ENCODE data around the gene TMEM255B. TPM values are rescaled to one million over a fixed set of nuclear protein-coding genes. Genes with fewer than 3 reads are reported as not detected.

The TMEM255B gene
- total and polyA plus RNA-seq, 5 donors from 2014 or later, result 0.02 to 1.3 (median 0.11) TPM; not detected in 1

- Mint-ChIP-seq H3K4me1 (peaks cover 0 to 4% (median 1%) of the 10 kb centered on the region in 4 donors), H3K9me3 (peaks cover 0 to 5% (median 2%) of the 10 kb centered on the region in 7 donors), H3K27ac (no peak overlapping the region), H3K27me3 (peaks cover 10% of the 10 kb centered on the region), H3K36me3 (no peaks in the 10 kb centered on the region), H3K4me3 (no peak overlapping the region)
- Histone ChIP-seq H3K4me1 (ENCODE audit: control insufficient read depth, insufficient read depth, low read length, poor library complexity, severe bottlenecking) (no peaks in the 10 kb centered on the region), H3K9me3 (ENCODE audit: control insufficient read depth in 2 of 2, low read length in 2 of 2) (no peaks in the 10 kb centered on the region), H3K27ac (ENCODE audit: insufficient read depth, low read length, poor library complexity, severe bottlenecking) (no peak overlapping the region), H3K36me3 (ENCODE audit: control insufficient read depth, insufficient read depth, low read length) (no peaks in the 10 kb centered on the region), H3K4me3 (ENCODE audit: low read depth, low read length) (no peak overlapping the region), H3K27me3 (ENCODE audit: control insufficient read depth, insufficient read depth, low read length) (peaks cover 4% of the 10 kb centered on the region)
- DNase-seq, result no peak
- no peak for ATAC-seq (ENCODE audit: low read depth in 2 of 2)
Measured at GRCh38 chr13:113753171-113753570, 5.9 kb upstream of the TMEM255B start.

GRCh38 chr13:113754242-113754641 lies 4.8 kb upstream of the TMEM255B start:
- no peaks in the 10 kb centered on the region for H3K36me3 Mint-ChIP-seq
- H3K9me3 Mint-ChIP-seq, result peaks cover 0 to 5% (median 2%) of the 10 kb centered on the region in 7 donors
- no peak overlapping the region for H3K4me3 ChIP-seq (ENCODE audit: low read depth, low read length)
- H3K4me3 Mint-ChIP-seq, result no peak overlapping the region
- H3K9me3 ChIP-seq (ENCODE audit: control insufficient read depth in 2 of 2, low read length in 2 of 2), result no peaks in the 10 kb centered on the region
- DNase-seq, result no peak
- peaks cover 13% of the 10 kb centered on the region for H3K27me3 Mint-ChIP-seq
- no peak for ATAC-seq (ENCODE audit: low read depth in 2 of 2)
- no peak overlapping the region for H3K27ac Mint-ChIP-seq
- H3K27ac ChIP-seq (ENCODE audit: insufficient read depth, low read length, poor library complexity, severe bottlenecking), result no peak overlapping the region
- H3K36me3 ChIP-seq (ENCODE audit: control insufficient read depth, insufficient read depth, low read length), result no peaks in the 10 kb centered on the region
- peaks cover 5% of the 10 kb centered on the region for H3K27me3 ChIP-seq (ENCODE audit: control insufficient read depth, insufficient read depth, low read length)
- peaks cover 9% of the 10 kb centered on the region for H3K4me1 ChIP-seq (ENCODE audit: control insufficient read depth, insufficient read depth, low read length, poor library complexity, severe bottlenecking)
- H3K4me1 Mint-ChIP-seq, result peaks cover under 1 to 6% (median 5%) of the 10 kb centered on the region in 4 donors

DNA sequence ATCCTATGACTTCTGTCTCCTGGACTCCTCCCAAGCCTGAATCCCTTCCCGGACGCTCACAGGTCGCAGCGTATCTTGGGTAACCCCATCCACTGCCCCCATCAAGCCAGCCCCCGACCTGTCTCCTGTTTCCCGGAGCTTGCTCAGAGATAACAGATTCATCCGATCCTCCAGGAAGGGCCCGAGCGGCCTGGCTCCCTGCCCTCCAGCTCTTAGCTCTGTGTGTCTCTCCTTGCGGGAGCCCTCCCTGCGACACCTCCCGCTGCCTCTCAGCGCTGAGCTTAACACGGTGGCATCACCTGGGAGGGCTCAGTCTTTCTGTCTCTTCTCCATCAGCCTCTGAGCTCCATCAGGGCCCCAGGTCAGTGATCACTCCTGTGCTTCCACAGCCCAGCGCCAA lies 4.3 kb upstream of the TMEM255B start:
- Histone ChIP-seq H3K27me3 (ENCODE audit: control insufficient read depth, insufficient read depth, low read length) (peaks cover 9% of the 10 kb centered on the region), H3K4me1 (ENCODE audit: control insufficient read depth, insufficient read depth, low read length, poor library complexity, severe bottlenecking) (peaks cover 14% of the 10 kb centered on the region), H3K27ac (ENCODE audit: insufficient read depth, low read length, poor library complexity, severe bottlenecking) (no peak overlapping the region), H3K4me3 (ENCODE audit: low read depth, low read length) (no peak overlapping the region), H3K9me3 (ENCODE audit: control insufficient read depth in 2 of 2, low read length in 2 of 2) (no peaks in the 10 kb centered on the region), H3K36me3 (ENCODE audit: control insufficient read depth, insufficient read depth, low read length) (no peaks in the 10 kb centered on the region)
- Mint-ChIP-seq H3K36me3 (no peaks in the 10 kb centered on the region), H3K4me1 (peaks cover 5 to 10% (median 9%) of the 10 kb centered on the region in 4 donors), H3K4me3 (no peak overlapping the region), H3K27me3 (peaks cover 17% of the 10 kb centered on the region), H3K9me3 (peaks cover 0 to 5% (median 2%) of the 10 kb centered on the region in 7 donors), H3K27ac (no peak overlapping the region)
- DNase-seq, result no peak
- ATAC-seq (ENCODE audit: low read depth in 2 of 2), result no peak

DNA sequence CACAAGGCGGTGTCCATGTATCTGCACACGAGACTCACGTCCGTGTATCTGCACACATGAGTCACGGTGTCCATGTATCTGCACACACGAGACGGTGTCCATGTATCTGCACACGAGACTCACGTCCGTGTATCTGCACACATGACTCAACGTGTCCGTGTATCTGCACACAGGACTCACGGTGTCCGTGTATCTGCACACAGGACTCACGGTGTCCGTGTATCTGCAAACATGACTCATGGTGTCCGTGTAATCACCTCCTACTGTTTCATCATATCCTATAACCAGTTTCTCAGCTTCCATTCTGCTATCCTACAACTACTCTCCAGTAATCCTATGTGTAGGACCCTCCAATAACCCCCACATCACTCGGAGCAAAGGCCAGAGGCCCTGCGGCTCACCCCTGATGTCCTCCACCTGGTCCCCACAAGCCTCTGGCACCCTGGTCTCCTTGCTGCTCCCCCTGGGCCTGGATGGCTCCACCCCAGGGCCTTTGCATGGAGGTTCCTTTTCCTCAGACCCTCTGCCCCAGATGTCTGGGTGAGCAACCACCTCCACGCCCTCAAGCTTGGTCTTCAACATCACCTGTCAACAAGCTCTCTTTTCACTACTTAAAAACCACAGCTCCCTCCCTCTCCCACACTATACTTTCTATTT lies 2.5 kb upstream of the TMEM255B start:
- no peak overlapping the region for H3K27ac ChIP-seq (ENCODE audit: insufficient read depth, low read length, poor library complexity, severe bottlenecking)
- H3K9me3 ChIP-seq (ENCODE audit: control insufficient read depth in 2 of 2, low read length in 2 of 2), result no peaks in the 10 kb centered on the region
- H3K4me1 Mint-ChIP-seq, result peaks cover 5 to 13% (median 9%) of the 10 kb centered on the region in 4 donors
- peaks cover 19% of the 10 kb centered on the region for H3K27me3 ChIP-seq (ENCODE audit: control insufficient read depth, insufficient read depth, low read length)
- ATAC-seq (ENCODE audit: low read depth in 2 of 2) (no peak), DNase-seq (no peak)
- peaks cover 0 to 3% (median 1%) of the 10 kb centered on the region in 7 donors for H3K9me3 Mint-ChIP-seq
- H3K4me3 ChIP-seq (ENCODE audit: low read depth, low read length), result no peak overlapping the region
- no peak overlapping the region for H3K4me3 Mint-ChIP-seq
- H3K36me3 ChIP-seq (ENCODE audit: control insufficient read depth, insufficient read depth, low read length), result no peaks in the 10 kb centered on the region
- peaks cover 17% of the 10 kb centered on the region for H3K4me1 ChIP-seq (ENCODE audit: control insufficient read depth, insufficient read depth, low read length, poor library complexity, severe bottlenecking)
- H3K27me3 Mint-ChIP-seq, result peaks cover 30% of the 10 kb centered on the region
- no peak overlapping the region for H3K27ac Mint-ChIP-seq
- H3K36me3 Mint-ChIP-seq, result no peaks in the 10 kb centered on the region

DNA sequence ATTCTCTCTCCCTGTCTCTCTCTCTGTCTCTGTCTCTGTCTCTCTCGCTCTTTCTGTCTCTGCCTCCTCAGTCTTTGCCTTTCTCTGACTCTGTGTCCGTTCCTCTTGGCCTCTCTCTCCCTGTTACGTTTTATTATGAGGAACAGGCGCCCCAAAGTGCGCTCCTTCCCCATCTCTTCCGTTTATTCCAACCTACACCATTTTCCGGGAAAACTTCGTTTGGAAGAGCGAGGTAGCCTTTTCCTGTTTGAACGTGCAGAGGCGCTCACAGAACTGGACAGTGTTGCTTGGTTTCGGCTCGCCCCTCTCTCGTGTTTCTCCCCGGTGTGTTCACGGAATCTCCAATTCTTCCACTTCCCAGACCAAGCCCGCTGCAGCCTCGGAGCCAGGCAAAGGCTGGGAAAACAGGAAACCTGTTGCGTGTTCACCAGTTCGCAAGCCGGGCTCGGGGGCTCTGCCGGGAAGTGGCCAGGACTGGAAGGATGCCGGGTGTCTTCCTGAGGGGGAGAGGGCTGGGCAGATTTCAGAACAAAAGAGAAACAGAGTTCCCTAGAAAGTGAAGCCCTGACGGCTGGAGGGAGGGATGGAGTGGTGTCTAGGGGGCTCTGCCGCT lies 605 bp downstream of the TMEM255B start:
- Mint-ChIP-seq H3K27me3 (peaks cover 47% of the 10 kb centered on the region), H3K27ac (peak overlapping the region in 1 of 3 donors; percentile 50)

GRCh38 chr13:113761136-113761535 lies 2.1 kb downstream of the TMEM255B start:
- no peak for ATAC-seq (ENCODE audit: low read depth in 2 of 2)
- Histone ChIP-seq H3K27me3 (ENCODE audit: control insufficient read depth, insufficient read depth, low read length) (peaks cover 22% of the 10 kb centered on the region), H3K4me1 (ENCODE audit: control insufficient read depth, insufficient read depth, low read length, poor library complexity, severe bottlenecking) (peaks cover 17% of the 10 kb centered on the region), H3K4me3 (ENCODE audit: low read depth, low read length) (no peak overlapping the region), H3K9me3 (ENCODE audit: control insufficient read depth in 2 of 2, low read length in 2 of 2) (no peaks in the 10 kb centered on the region), H3K27ac (ENCODE audit: insufficient read depth, low read length, poor library complexity, severe bottlenecking) (no peak overlapping the region), H3K36me3 (ENCODE audit: control insufficient read depth, insufficient read depth, low read length) (no peaks in the 10 kb centered on the region)
- Mint-ChIP-seq H3K4me3 (no peak overlapping the region), H3K4me1 (peaks cover 5 to 13% (median 9%) of the 10 kb centered on the region in 4 donors), H3K27me3 (peaks cover 46% of the 10 kb centered on the region), H3K36me3 (no peaks in the 10 kb centered on the region), H3K9me3 (peaks cover 0 to 2% (median 0%) of the 10 kb centered on the region in 7 donors), H3K27ac (no peak overlapping the region)
- no peak for DNase-seq

More for the DNA sequence above, 605 bp downstream of the TMEM255B start:
- Mint-ChIP-seq H3K4me1 (peaks cover 5 to 13% (median 9%) of the 10 kb centered on the region in 4 donors), H3K4me3 (peak overlapping the region; percentile 88 to 94 (median 90)), H3K36me3 (no peaks in the 10 kb centered on the region), H3K9me3 (peaks cover 0 to 3% (median 0%) of the 10 kb centered on the region in 7 donors)
- DNase-seq (no peak), ATAC-seq (ENCODE audit: low read depth in 2 of 2) (no peak)
- H3K4me3 ChIP-seq (ENCODE audit: low read depth, low read length), result peak overlapping the region; percentile 71
- no peaks in the 10 kb centered on the region for H3K9me3 ChIP-seq (ENCODE audit: control insufficient read depth in 2 of 2, low read length in 2 of 2)
- H3K27me3 ChIP-seq (ENCODE audit: control insufficient read depth, insufficient read depth, low read length), result peaks cover 22% of the 10 kb centered on the region
- H3K36me3 ChIP-seq (ENCODE audit: control insufficient read depth, insufficient read depth, low read length), result no peaks in the 10 kb centered on the region
- H3K27ac ChIP-seq (ENCODE audit: insufficient read depth, low read length, poor library complexity, severe bottlenecking), result no peak overlapping the region
- H3K4me1 ChIP-seq (ENCODE audit: control insufficient read depth, insufficient read depth, low read length, poor library complexity, severe bottlenecking), result peaks cover 17% of the 10 kb centered on the region

DNA sequence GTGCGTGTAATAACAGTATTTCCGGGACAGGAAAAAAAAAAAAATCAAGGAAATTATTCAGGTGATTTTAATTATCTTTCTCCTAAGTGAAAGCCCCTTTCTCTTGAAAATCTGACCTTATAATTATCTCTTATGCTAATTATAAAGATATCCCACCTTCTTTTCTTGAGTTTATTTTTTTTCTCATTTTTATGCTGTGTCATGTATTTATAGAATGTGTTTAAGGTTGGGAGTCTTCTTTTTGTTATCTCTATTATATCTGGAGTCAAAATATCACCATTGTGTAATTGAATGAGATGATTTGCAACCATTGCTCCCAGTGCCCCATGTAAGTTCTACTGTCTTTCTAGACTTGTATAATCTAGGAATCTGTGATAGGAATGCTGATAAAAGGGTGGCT lies 3.0 kb downstream of the TMEM255B start:
- Mint-ChIP-seq H3K36me3 (no peaks in the 10 kb centered on the region), H3K27me3 (peaks cover 46% of the 10 kb centered on the region), H3K4me1 (peaks cover 5 to 13% (median 9%) of the 10 kb centered on the region in 4 donors), H3K9me3 (peaks cover 0 to 1% (median 0%) of the 10 kb centered on the region in 7 donors), H3K4me3 (peak overlapping the region in 1 of 4 donors; percentile 20), H3K27ac (no peak overlapping the region)
- peaks cover 17% of the 10 kb centered on the region for H3K4me1 ChIP-seq (ENCODE audit: control insufficient read depth, insufficient read depth, low read length, poor library complexity, severe bottlenecking)
- DNase-seq (no peak), ATAC-seq (ENCODE audit: low read depth in 2 of 2) (no peak)
- peaks cover 22% of the 10 kb centered on the region for H3K27me3 ChIP-seq (ENCODE audit: control insufficient read depth, insufficient read depth, low read length)
- no peak overlapping the region for H3K27ac ChIP-seq (ENCODE audit: insufficient read depth, low read length, poor library complexity, severe bottlenecking)
- no peak overlapping the region for H3K4me3 ChIP-seq (ENCODE audit: low read depth, low read length)
- H3K9me3 ChIP-seq (ENCODE audit: control insufficient read depth in 2 of 2, low read length in 2 of 2), result no peaks in the 10 kb centered on the region
- no peaks in the 10 kb centered on the region for H3K36me3 ChIP-seq (ENCODE audit: control insufficient read depth, insufficient read depth, low read length)
